HepG2 (cell line): ENCODE data around the gene RELL1. TPM values are rescaled to one million over a fixed set of nuclear protein-coding genes. Genes with fewer than 3 reads are reported as not detected.

Source experiments
- BATF2 ChIP-seq: sonication (generic); formaldehyde crosslinking; IDR thresholded peaks from 2 replicates; pipeline ENCODE4 v1.8.0; 2022; ENCODE audit warnings: mild to moderate bottlenecking, missing genetic modification reagents, moderate library complexity
- CBFB ChIP-seq: sonication (generic); formaldehyde crosslinking; IDR thresholded peaks from 2 replicates; pipeline ENCODE4 v1.4.0; 2020; ENCODE audit warnings: missing genetic modification reagents
- FUBP1 ChIP-seq: sonication (generic); formaldehyde crosslinking; IDR thresholded peaks from 2 replicates; pipeline ENCODE4 v1.5.1; 2020; ENCODE audit warnings: missing genetic modification reagents, mild to moderate bottlenecking, borderline replicate concordance
- HNF1B ChIP-seq: sonication (generic); formaldehyde crosslinking; IDR thresholded peaks from 2 replicates; pipeline ENCODE4 v1.5.1; 2020; ENCODE audit warnings: mild to moderate bottlenecking, moderate library complexity, missing genetic modification reagents
- MYNN ChIP-seq: sonication (generic); formaldehyde crosslinking; IDR thresholded peaks from 2 replicates; pipeline ENCODE4 v1.4.0; 2020; ENCODE audit warnings: mild to moderate bottlenecking, low read depth, missing genetic modification reagents
- NFKBIZ ChIP-seq: IDR thresholded peaks from 2 replicates; pipeline ENCODE4 v1.6.1; 2018; ENCODE audit warnings: missing genetic modification reagents, missing compliant biosample characterization
- NFRKB ChIP-seq: fragments of 450-650 bp; IDR thresholded peaks from 2 replicates; pipeline ENCODE4 v1.6.1; 2017
- NR0B2 ChIP-seq: sonication (generic); formaldehyde crosslinking; IDR thresholded peaks from 2 replicates; pipeline ENCODE4 v1.4.0; 2020; ENCODE audit warnings: mild to moderate bottlenecking, missing genetic modification reagents
- RBFOX2 ChIP-seq: fragments of 200-400 bp; formaldehyde crosslinking; IDR thresholded peaks from 2 replicates; pipeline ENCODE4 v1.6.1; 2017; ENCODE audit warnings: low read depth, mild to moderate bottlenecking, low read length
- REL ChIP-seq: sonication (generic); formaldehyde crosslinking; conservative IDR thresholded peaks from 2 replicates; pipeline ENCODE4 v1.8.0; 2022; ENCODE audit warnings: mild to moderate bottlenecking, missing genetic modification reagents, moderate library complexity
- SNAPC2 ChIP-seq: sonication (generic); formaldehyde crosslinking; IDR thresholded peaks from 2 replicates; pipeline ENCODE4 v1.8.1; 2022; ENCODE audit warnings: mild to moderate bottlenecking, missing genetic modification reagents
- TEF ChIP-seq: sonication (generic); formaldehyde crosslinking; IDR thresholded peaks from 2 replicates; pipeline ENCODE4 v1.5.0; 2020; ENCODE audit warnings: missing genetic modification reagents
- THAP9 ChIP-seq: sonication (generic); formaldehyde crosslinking; IDR thresholded peaks from 2 replicates; pipeline ENCODE4; 2020; ENCODE audit warnings: missing genetic modification reagents, mild to moderate bottlenecking, borderline replicate concordance
- TIGD3 ChIP-seq: sonication (generic); formaldehyde crosslinking; IDR thresholded peaks from 2 replicates; pipeline ENCODE4 v1.5.1; 2020; ENCODE audit warnings: mild to moderate bottlenecking, missing genetic modification reagents, borderline replicate concordance
- ZBTB8A ChIP-seq: sonication (generic); formaldehyde crosslinking; IDR thresholded peaks from 2 replicates; pipeline ENCODE4 v1.4.0; 2020; ENCODE audit warnings: mild to moderate bottlenecking, low read depth, missing genetic modification reagents, borderline replicate concordance
- ZNF260 ChIP-seq: sonication (generic); formaldehyde crosslinking; IDR thresholded peaks from 2 replicates; pipeline ENCODE4 v1.4.0; 2020; ENCODE audit warnings: missing genetic modification reagents, low read depth, mild to moderate bottlenecking, borderline replicate concordance
- ZNF672 ChIP-seq: sonication (generic); formaldehyde crosslinking; IDR thresholded peaks from 2 replicates; pipeline ENCODE4 v1.8.1; 2022; ENCODE audit warnings: missing genetic modification reagents
- ZNF782 ChIP-seq: sonication (generic); formaldehyde crosslinking; IDR thresholded peaks from 2 replicates; pipeline ENCODE4 v1.4.0; 2020; ENCODE audit warnings: missing genetic modification reagents, mild to moderate bottlenecking, borderline replicate concordance
- ZSCAN21 ChIP-seq: sonication (generic); formaldehyde crosslinking; IDR thresholded peaks from 2 replicates; pipeline ENCODE4 v1.8.0; 2022; ENCODE audit warnings: mild to moderate bottlenecking, missing genetic modification reagents, moderate library complexity, borderline replicate concordance
- polyA plus RNA-seq, 8 experiments: library from polyadenylated mRNA; depleted of rRNA in 3 of 8; stranded (reverse) in 7 of 8; unstranded in 1 of 8; fragments of >200 nt; fragmentation: Illumina TruSeq in 4 of 8; extraction: Trizol in 4 of 8; gene quantifications; 2 replicates each; pipeline versions ENCODE4 v1.2.1 to v1.2.3, GENCODE V29; 2011 to 2016; ENCODE audit warnings: low read depth in 4 of 8, missing spikeins in 1 of 8, mixed read lengths in 1 of 8; ENCODE audit not compliant: insufficient read depth in 1 of 8
- total RNA-seq, 5 experiments: library from RNA; depleted of rRNA; stranded (reverse); fragments of >200 nt; fragmentation: Illumina TruSeq; extraction: Trizol; gene quantifications; 2 replicates each; pipeline ENCODE4 v1.2.3, GENCODE V29; 2016; ENCODE audit warnings: low read depth in 1 of 5

The RELL1 gene
- total and polyA plus RNA-seq, 2 of the 13 experiments (the other 11 are each of a cell fraction or from before 2014, with no cell fraction given): 8.4 to 58.4 TPM

GRCh38 chr4:37648084-37648817 is 37.9 kb downstream of the RELL1 start (continued):
- TF ChIP-seq NR0B2 (CRISPR knock-in tag) (no peak), CBFB (CRISPR knock-in tag) (0 out of 2 replicates have a peak, but pooled peaks have one; percentile 37), THAP9 (CRISPR knock-in tag) (no peak), ZNF260 (CRISPR knock-in tag) (no peak), ZBTB8A (CRISPR knock-in tag) (no peak), TEF (CRISPR knock-in tag) (no peak), NFRKB (no peak), TIGD3 (CRISPR knock-in tag) (no peak), FUBP1 (CRISPR knock-in tag) (no peak), ZNF672 (no peak), HNF1B (CRISPR knock-in tag) (peak; percentile 75), MYNN (CRISPR knock-in tag) (no peak), ZSCAN21 (CRISPR knock-in tag) (0 out of 2 replicates have a peak, but pooled peaks have one; percentile 25), NFKBIZ (CRISPR knock-in tag) (no peak), RBFOX2 (no peak), ZNF782 (no peak), BATF2 (no peak), SNAPC2 (CRISPR knock-in tag) (no peak), REL (CRISPR knock-in tag) (no peak)
